ENCODE results near the gene GLIPR1L2. TPM values are rescaled to one million over a fixed set of nuclear protein-coding genes. Genes with fewer than 3 reads are reported as not detected.

Gene GLIPR1L2
- total and polyA plus RNA-seq, 2 of the 8 experiments (the other 6 are each of a cell fraction or from before 2014, with no cell fraction given): 0.09 TPM; not detected in 1

GRCh38 chr12:75349946-75350345, 40.9 kb upstream of the GLIPR1L2 start:
- CTCF ChIA-PET (ENCODE audit: partially characterized antibody): no interaction called here
- POLR2A ChIA-PET (ENCODE audit: partially characterized antibody): no interaction called here
- WGBS, 2 experiments (ENCODE audit: extremely low coverage in 1 of 2, insufficient coverage in 1 of 2, insufficient read length in 1 of 2, insufficient replicate concordance in 2 of 2, low coverage in 1 of 2, low lambda C conversion rate in 2 of 2, missing lambda C conversion rate in 1 of 2): 93% methylated on average over 4 of the region's 4 CpGs; no CpG with 5 or more reads in 1 of the 2 experiments
- Histone ChIP-seq H3K27ac (ENCODE audit: low read depth, low read length) (no peak overlapping the region), H3K18ac (ENCODE audit: extremely low read depth, low read length) (no peak overlapping the region), H3K27me3 (replicated peaks in 1 of 4; ENCODE audit: control insufficient read depth in 3 of 4, extremely low read depth in 1 of 4, insufficient read depth in 3 of 4, low read length in 3 of 4) (no peaks in the 10 kb centered on the region), H3K4ac (replicated peaks; ENCODE audit: insufficient read length, low read depth, low read length) (no peak overlapping the region), H3K9me3 (ENCODE audit: insufficient read depth in 2 of 2, low read depth in 1 of 2, low read length in 1 of 2) (peaks cover 0 to 1% of the 10 kb centered on the region in 2 experiments; a peak in 1 of 4 replicates), H3K9ac (replicated peaks in 1 of 4; ENCODE audit: extremely low read depth in 1 of 4, low read depth in 3 of 4, low read length in 3 of 4) (no peak overlapping the region), H2BK5ac (ENCODE audit: low read depth, low read length) (no peak overlapping the region), H2BK20ac (ENCODE audit: low read length) (no peak overlapping the region), H3K56ac (replicated peaks; ENCODE audit: insufficient read length, low read depth, low read length) (no peak overlapping the region), H3K79me2 (ENCODE audit: control insufficient read depth in 1 of 2, insufficient read depth in 2 of 2, low read length in 2 of 2) (no peaks in the 10 kb centered on the region), H3K4me2 (ENCODE audit: insufficient read depth in 1 of 2, low read depth in 2 of 2, low read length in 2 of 2) (no peak overlapping the region), H3K79me1 (ENCODE audit: low read depth, low read length) (no peaks in the 10 kb centered on the region), H2AFZ (ENCODE audit: low read length) (no peak overlapping the region), H4K8ac (ENCODE audit: extremely low read depth, insufficient read depth, low read length) (no peak overlapping the region), H2AK5ac (ENCODE audit: low read depth, low read length) (no peak overlapping the region), H2BK15ac (ENCODE audit: low read length) (no peak overlapping the region), H3K23me2 (ENCODE audit: low read depth, low read length) (no peaks in the 10 kb centered on the region), H2BK12ac (ENCODE audit: low read depth, low read length) (no peak overlapping the region), H3K4me3 (ENCODE audit: extremely low read depth in 1 of 4, insufficient read depth in 2 of 4, low read depth in 3 of 4, low read length in 4 of 4) (no peak overlapping the region), H3K4me1 (replicated peaks in 1 of 4; ENCODE audit: control insufficient read depth in 3 of 4, insufficient read depth in 4 of 4, low read length in 3 of 4) (no peaks in the 10 kb centered on the region), H3K36me3 (ENCODE audit: control insufficient read depth in 2 of 4, insufficient read depth in 4 of 4, low read length in 3 of 4) (no peaks in the 10 kb centered on the region), H4K5ac (ENCODE audit: insufficient read length, low read depth, low read length) (no peak overlapping the region), H4K91ac (replicated peaks; ENCODE audit: insufficient read length, low read length) (no peak overlapping the region), H4K20me1 (replicated peaks in 1 of 2; ENCODE audit: control insufficient read depth in 1 of 2, insufficient read depth in 2 of 2, low read length in 2 of 2) (no peaks in the 10 kb centered on the region), H3K14ac (ENCODE audit: insufficient read length) (no peak overlapping the region), H2BK120ac (replicated peaks; ENCODE audit: low read depth, low read length) (no peak overlapping the region), H3K23ac (ENCODE audit: insufficient read length) (no peak overlapping the region)
- FAIRE-seq (no peak), DNase-seq (ENCODE audit: low read depth in 1 of 2, low spot score in 2 of 2) (no peak)
- TF ChIP-seq HDAC6 (IDR thresholded peaks at IDR 0.05; ENCODE audit: low read depth, low read length): no peak
- no peak for TF ChIP-seq SIRT6 (IDR thresholded peaks at IDR 0.05; ENCODE audit: low read length)

Measured in H1 (cell line).